Suprapubic skin (tissue), 4 donors: ENCODE measurements around the gene CFAP97D2.

Source experiments
- CTCF ChIP-seq, 2 donors: fragments of 200-600 bp in 1 of 2; fragments of 450-650 bp in 1 of 2; sonication (generic) in 1 of 2; IDR thresholded peaks; one replicate each; pipeline ENCODE4 v1.5.1; 2016 to 2019; ENCODE audit warnings: antibody characterized with exemption in 2 of 2, mild to moderate bottlenecking in 1 of 2, moderate library complexity in 1 of 2
- EP300 ChIP-seq: sonication (generic); formaldehyde crosslinking; IDR thresholded peaks from one replicate; pipeline ENCODE4 v1.6.1; 2017; ENCODE audit warnings: antibody characterized with exemption
- POLR2A ChIP-seq, 2 donors: fragments of 450-650 bp; IDR thresholded peaks; one replicate each; pipeline ENCODE4 v1.6.1; 2017; ENCODE audit warnings: antibody characterized with exemption in 2 of 2, mild to moderate bottlenecking in 2 of 2, moderate library complexity in 2 of 2
- POLR2AphosphoS5 ChIP-seq, 3 donors: sonication (generic); formaldehyde crosslinking; IDR thresholded peaks; one replicate each; pipeline ENCODE4 v1.6.1; 2017; ENCODE audit warnings: antibody characterized with exemption in 3 of 3

- no peak for TF ChIP-seq CTCF (IDR thresholded peaks at IDR 0.05)
- TF ChIP-seq POLR2A (IDR thresholded peaks at IDR 0.05): no peak
- TF ChIP-seq POLR2AphosphoS5 (IDR thresholded peaks at IDR 0.05): no peak
- no peak for TF ChIP-seq EP300
These were observed 20.9 kb downstream of the CFAP97D2 start for GRCh38 chr13:114199954-114200353.
